Type B pancreatic cell (in vitro differentiated cells): Measurements from ENCODE around the gene RPL39. TPM values are rescaled to one million over a fixed set of nuclear protein-coding genes. Genes with fewer than 3 reads are reported as not detected.
"Not testable (repeated sequence)": the region's sequence is repeated elsewhere in the genome, so short reads cannot be mapped to it uniquely, and the experiment has no call there.

Source experiments
- DNase-seq: peaks from one replicate; pipeline ENCODE4 v3.0.0; 2021; ENCODE audit warnings: mixed read lengths; ENCODE audit not compliant: unreplicated experiment; ENCODE audit errors: extremely low spot score
- H3K27ac Mint-ChIP-seq: 2 replicates; pipeline ENCODE4 v1.8.0; 2021; ENCODE audit warnings: mild to moderate bottlenecking, mixed read lengths
- H3K27me3 Mint-ChIP-seq: 2 replicates; pipeline ENCODE4 v1.8.0; 2021; ENCODE audit warnings: mixed read lengths
- H3K36me3 Mint-ChIP-seq: 2 replicates; pipeline ENCODE4 v1.8.0; 2021; ENCODE audit warnings: mixed read lengths
- H3K4me1 Mint-ChIP-seq: one replicate; pipeline ENCODE4 v1.8.0; 2021; ENCODE audit warnings: mixed read lengths; ENCODE audit not compliant: unreplicated experiment
- H3K4me3 Mint-ChIP-seq: 2 replicates; pipeline ENCODE4 v1.8.0; 2021; ENCODE audit warnings: mild to moderate bottlenecking, mixed read lengths
- H3K9me3 Mint-ChIP-seq: 2 replicates; pipeline ENCODE4 v1.8.0; 2021; ENCODE audit warnings: mixed read lengths
- long read RNA-seq: library from polyadenylated mRNA; unstranded; transcript quantifications from one replicate; pipeline ENCODE4 v2.0.0, GENCODE V29; 2020
- total RNA-seq: library from RNA; stranded (reverse); gene quantifications from 2 replicates; pipeline ENCODE4 v1.2.1, GENCODE V29; 2021; ENCODE audit warnings: low replicate concordance
- TF ChIP-seq, protein P1 (sequence below): fragments of 200-600 bp; sonication (generic); conservative IDR thresholded peaks from 2 replicates; pipeline ENCODE4 v1.5.0; 2021; ENCODE audit warnings: antibody characterized with exemption, mild to moderate bottlenecking

Gene RPL39
- total RNA-seq, result 2,402 and 2,468 TPM in 2 replicates
- long read RNA-seq, transcript RPL39-201 (3 exons, 401 nt), result major isoform, 805 of 808 reads
- long read RNA-seq, partial matches to known transcripts, result 0 of 808 reads
- long read RNA-seq, other reads (novel, unspliced or antisense), result 2 of 808 reads

GRCh38 chrX:119791437-119792231 is at the start of gene RPL39:
Gene RPL39, minus strand, starts transcription at chrX:119791630. Its CDS starts 54 bp downstream, at chrX:119791576.
- DNase-seq, result peak; percentile 80
- Mint-ChIP-seq H3K36me3 (peaks cover 13% of the 10 kb centered on the region), H3K9me3 (no peaks in the 10 kb centered on the region), H3K27ac (peak within 1 kb of the TSS; percentile 96), H3K27me3 (no peaks in the 10 kb centered on the region), H3K4me3 (peak within 1 kb of the TSS; percentile 95), H3K4me1 (no peaks in the 10 kb centered on the region)
- TF ChIP-seq, protein P1, sequence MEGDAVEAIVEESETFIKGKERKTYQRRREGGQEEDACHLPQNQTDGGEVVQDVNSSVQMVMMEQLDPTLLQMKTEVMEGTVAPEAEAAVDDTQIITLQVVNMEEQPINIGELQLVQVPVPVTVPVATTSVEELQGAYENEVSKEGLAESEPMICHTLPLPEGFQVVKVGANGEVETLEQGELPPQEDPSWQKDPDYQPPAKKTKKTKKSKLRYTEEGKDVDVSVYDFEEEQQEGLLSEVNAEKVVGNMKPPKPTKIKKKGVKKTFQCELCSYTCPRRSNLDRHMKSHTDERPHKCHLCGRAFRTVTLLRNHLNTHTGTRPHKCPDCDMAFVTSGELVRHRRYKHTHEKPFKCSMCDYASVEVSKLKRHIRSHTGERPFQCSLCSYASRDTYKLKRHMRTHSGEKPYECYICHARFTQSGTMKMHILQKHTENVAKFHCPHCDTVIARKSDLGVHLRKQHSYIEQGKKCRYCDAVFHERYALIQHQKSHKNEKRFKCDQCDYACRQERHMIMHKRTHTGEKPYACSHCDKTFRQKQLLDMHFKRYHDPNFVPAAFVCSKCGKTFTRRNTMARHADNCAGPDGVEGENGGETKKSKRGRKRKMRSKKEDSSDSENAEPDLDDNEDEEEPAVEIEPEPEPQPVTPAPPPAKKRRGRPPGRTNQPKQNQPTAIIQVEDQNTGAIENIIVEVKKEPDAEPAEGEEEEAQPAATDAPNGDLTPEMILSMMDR, result no peak

GRCh38 chrX:119833905-119834304 is 42.5 kb upstream of the RPL39 start:
- no peaks in the 10 kb centered on the region for H3K4me1 Mint-ChIP-seq
- no peaks in the 10 kb centered on the region for H3K27me3 Mint-ChIP-seq
- H3K4me3 Mint-ChIP-seq, result no peak overlapping the region
- no peaks in the 10 kb centered on the region for H3K9me3 Mint-ChIP-seq
- H3K27ac Mint-ChIP-seq, result no peak overlapping the region
- peaks cover 18% of the 10 kb centered on the region for H3K36me3 Mint-ChIP-seq
- no peak for DNase-seq
- TF ChIP-seq, protein P1, result no peak

GRCh38 chrX:119828446-119828845 is 37.0 kb upstream of the RPL39 start:
- DNase-seq, result no peak
- H3K4me1 Mint-ChIP-seq, result no peaks in the 10 kb centered on the region
- H3K36me3 Mint-ChIP-seq, result peaks cover 9% of the 10 kb centered on the region
- no peak overlapping the region for H3K4me3 Mint-ChIP-seq
- TF ChIP-seq, protein P1, result no peak
- H3K9me3 Mint-ChIP-seq, result no peaks in the 10 kb centered on the region
- H3K27ac Mint-ChIP-seq, result no peak overlapping the region
- no peaks in the 10 kb centered on the region for H3K27me3 Mint-ChIP-seq

- no peak for DNase-seq
- H3K27me3 Mint-ChIP-seq, result no peaks in the 10 kb centered on the region
- TF ChIP-seq, protein P1, result no peak
- H3K4me3 Mint-ChIP-seq, result no peak overlapping the region
- no peak overlapping the region for H3K27ac Mint-ChIP-seq
- H3K36me3 Mint-ChIP-seq, result peaks cover 9% of the 10 kb centered on the region
- H3K9me3 Mint-ChIP-seq, result no peaks in the 10 kb centered on the region
- H3K4me1 Mint-ChIP-seq, result no peaks in the 10 kb centered on the region
These were observed 35.0 kb upstream of the RPL39 start for GRCh38 chrX:119826399-119826959.

GRCh38 chrX:119824221-119824620 is 32.8 kb upstream of the RPL39 start:
- not testable (repeated sequence) for H3K27me3 Mint-ChIP-seq, H3K9me3 Mint-ChIP-seq, H3K4me1 Mint-ChIP-seq, H3K36me3 Mint-ChIP-seq, H3K4me3 Mint-ChIP-seq, DNase-seq, H3K27ac Mint-ChIP-seq

DNA sequence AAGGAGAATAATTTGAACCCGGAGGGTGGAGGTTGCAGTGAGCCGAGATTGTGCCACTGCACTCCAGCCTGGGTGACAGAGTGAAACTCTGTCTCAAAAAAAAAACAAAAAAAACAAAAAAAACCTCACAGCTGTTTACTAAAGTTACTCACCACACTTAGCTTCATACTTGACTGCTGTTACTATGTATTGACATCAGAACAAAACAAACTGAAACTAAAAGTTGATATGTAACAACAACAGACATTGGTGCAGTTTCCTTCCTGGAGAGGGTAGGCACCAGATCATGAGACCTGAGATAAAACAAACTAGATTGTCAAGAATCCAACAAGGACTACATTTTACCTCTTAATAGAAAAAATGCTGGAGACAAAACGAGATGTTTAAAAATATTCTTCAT is 30.3 kb upstream of the RPL39 start:
- H3K4me3 Mint-ChIP-seq, H3K27me3 Mint-ChIP-seq, H3K27ac Mint-ChIP-seq, DNase-seq, H3K4me1 Mint-ChIP-seq, H3K9me3 Mint-ChIP-seq, H3K36me3 Mint-ChIP-seq: not testable (repeated sequence)
